RWPE1 (cell line): ENCODE results near the gene MTHFR.
A peak's percentile ranks its signal among the peaks of the same experiment; 100 is the strongest.

ENCODE experiments used
- CTCF ChIA-PET: fragments of 350-600 bp; sonication (Branson Sonifier 250); formaldehyde crosslinking; extraction: SDS; loops from one replicate; lab custom pipeline; 2021; lab: Yijun Ruan, JAX
- POLR2A ChIA-PET: fragments of 400-600 bp; formaldehyde crosslinking; extraction: SDS; loops from one replicate; lab custom pipeline; 2020; ENCODE audit warnings: antibody characterized with exemption; ENCODE audit not compliant: low non-redundant PET; lab: Yijun Ruan, JAX
- DNase-seq: peaks from one replicate; pipeline ENCODE4 v3.0.0; 2012; ENCODE audit warnings: low spot score
- H3K27ac ChIP-seq: fragments of 450-650 bp; 2 replicates; pipeline ENCODE4 v1.5.1; 2017
- TF ChIP-seq, protein P1 (sequence below): fragments of 450-650 bp; conservative IDR thresholded peaks from 2 replicates; pipeline ENCODE4 v1.5.1; 2017; ENCODE audit warnings: low read depth, mild to moderate bottlenecking

Gene MTHFR

DNA sequence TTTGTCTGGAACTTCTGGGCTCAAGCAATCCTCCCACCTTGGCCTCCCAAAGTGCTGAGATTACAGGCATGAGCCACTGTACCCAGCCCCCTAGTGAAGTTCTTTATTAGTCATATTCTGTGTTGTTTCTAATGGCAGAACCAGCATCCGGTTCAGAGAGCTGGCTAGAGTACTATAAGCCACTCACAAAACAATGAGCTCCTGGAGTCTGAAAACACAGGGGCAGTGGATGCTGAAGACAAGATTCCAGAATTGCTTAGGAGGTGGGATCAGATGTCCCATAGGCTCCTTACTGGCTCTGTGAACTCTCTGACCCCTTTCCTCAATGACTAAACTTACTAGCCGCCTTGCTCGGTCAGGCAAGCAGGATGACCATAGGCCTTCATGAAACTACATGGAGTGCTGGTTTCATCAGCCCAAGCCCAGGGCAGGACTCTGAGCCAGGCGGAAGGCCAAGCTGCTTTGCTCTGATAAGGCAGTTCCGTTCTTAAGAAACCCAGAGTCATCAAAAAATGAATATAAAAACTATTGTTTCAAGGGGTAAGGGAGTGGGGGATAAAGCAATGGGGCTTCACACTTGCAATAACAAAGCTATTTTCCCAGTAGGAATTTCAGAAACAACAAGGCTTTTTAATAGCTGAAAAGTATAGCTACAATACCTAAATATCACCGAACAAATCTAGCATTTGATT is 8.1 kb downstream of the MTHFR start:
- TF ChIP-seq, protein P1, sequence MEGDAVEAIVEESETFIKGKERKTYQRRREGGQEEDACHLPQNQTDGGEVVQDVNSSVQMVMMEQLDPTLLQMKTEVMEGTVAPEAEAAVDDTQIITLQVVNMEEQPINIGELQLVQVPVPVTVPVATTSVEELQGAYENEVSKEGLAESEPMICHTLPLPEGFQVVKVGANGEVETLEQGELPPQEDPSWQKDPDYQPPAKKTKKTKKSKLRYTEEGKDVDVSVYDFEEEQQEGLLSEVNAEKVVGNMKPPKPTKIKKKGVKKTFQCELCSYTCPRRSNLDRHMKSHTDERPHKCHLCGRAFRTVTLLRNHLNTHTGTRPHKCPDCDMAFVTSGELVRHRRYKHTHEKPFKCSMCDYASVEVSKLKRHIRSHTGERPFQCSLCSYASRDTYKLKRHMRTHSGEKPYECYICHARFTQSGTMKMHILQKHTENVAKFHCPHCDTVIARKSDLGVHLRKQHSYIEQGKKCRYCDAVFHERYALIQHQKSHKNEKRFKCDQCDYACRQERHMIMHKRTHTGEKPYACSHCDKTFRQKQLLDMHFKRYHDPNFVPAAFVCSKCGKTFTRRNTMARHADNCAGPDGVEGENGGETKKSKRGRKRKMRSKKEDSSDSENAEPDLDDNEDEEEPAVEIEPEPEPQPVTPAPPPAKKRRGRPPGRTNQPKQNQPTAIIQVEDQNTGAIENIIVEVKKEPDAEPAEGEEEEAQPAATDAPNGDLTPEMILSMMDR, result no peak
- CTCF ChIA-PET, result no interaction called here
- POLR2A ChIA-PET, result no interaction called here
- H3K27ac ChIP-seq, result no peak overlapping the region
- DNase-seq, result no peak

DNA sequence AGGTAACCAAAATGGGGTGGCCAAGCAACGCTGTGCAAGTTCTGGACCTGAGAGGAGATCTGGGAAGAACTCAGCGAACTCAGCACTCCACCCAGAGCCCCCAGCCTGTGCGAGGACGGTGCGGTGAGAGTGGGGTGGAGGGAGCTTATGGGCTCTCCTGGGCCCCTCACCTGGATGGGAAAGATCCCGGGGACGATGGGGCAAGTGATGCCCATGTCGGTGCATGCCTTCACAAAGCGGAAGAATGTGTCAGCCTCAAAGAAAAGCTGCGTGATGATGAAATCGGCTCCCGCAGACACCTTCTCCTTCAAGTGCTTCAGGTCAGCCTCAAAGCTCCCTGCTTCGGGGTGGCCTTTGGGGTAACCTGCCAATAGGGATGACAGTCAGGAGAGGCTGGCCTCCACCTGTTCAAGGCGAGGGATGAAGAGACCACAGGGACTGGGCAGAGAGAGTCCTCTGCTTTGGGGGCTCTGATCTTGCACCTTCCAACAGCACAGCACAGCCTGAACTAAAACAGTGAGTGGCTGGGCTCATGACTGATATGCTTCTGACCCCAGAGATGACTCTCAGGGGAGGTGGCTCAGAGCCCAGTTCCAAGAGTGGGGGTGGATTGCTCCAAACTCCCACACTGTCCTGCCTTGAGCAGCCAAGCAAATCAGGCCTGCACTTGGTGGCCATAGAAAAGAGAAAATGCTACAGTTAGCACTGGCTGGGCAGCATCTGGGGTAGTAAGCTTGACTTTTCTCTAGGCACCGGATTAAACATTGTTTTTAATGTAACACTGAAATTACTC is 9.5 kb downstream of the MTHFR start:
- TF ChIP-seq, protein P1, result no peak
- CTCF ChIA-PET, result no interaction called here
- peak overlapping the region; percentile 42 for H3K27ac ChIP-seq
- no peak for DNase-seq
- POLR2A ChIA-PET, result no interaction called here

DNA sequence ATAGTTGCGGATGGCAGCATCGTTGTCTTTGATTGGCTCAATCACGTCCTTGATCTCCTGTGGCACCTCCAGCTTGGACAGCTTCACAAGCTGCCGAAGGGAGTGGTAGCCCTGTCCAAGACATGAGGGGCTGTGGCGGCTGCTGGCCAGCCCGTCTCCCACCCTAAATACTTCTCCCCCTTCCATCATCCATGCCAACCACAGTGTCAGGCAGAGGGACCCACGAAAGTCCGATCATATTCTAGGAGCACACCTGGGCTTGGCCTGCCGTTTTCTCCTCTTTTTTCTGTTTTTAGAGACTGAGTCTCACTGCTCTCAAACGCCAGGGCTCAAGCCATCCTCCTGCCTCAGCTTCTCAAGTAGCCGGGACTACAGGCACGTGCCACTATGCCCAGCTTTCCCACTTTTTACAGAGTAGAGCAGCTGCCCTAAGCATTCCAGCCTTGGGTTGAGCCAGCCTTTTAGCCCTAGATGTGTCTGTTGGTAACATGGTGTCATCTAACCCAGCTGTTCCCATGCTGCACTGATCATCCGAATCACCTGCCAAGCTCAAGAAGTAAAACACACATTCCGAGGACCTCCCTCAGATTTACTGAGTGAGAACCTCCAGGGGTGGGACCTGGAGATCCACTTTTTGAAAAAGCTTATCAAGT is 10.4 kb downstream of the MTHFR start:
- TF ChIP-seq, protein P1, result no peak
- DNase-seq, result no peak
- POLR2A ChIA-PET, result no interaction called here
- H3K27ac ChIP-seq, result peak overlapping the region; percentile 13; the same call in 1 of the 2 replicates
- CTCF ChIA-PET, result no interaction called here

DNA sequence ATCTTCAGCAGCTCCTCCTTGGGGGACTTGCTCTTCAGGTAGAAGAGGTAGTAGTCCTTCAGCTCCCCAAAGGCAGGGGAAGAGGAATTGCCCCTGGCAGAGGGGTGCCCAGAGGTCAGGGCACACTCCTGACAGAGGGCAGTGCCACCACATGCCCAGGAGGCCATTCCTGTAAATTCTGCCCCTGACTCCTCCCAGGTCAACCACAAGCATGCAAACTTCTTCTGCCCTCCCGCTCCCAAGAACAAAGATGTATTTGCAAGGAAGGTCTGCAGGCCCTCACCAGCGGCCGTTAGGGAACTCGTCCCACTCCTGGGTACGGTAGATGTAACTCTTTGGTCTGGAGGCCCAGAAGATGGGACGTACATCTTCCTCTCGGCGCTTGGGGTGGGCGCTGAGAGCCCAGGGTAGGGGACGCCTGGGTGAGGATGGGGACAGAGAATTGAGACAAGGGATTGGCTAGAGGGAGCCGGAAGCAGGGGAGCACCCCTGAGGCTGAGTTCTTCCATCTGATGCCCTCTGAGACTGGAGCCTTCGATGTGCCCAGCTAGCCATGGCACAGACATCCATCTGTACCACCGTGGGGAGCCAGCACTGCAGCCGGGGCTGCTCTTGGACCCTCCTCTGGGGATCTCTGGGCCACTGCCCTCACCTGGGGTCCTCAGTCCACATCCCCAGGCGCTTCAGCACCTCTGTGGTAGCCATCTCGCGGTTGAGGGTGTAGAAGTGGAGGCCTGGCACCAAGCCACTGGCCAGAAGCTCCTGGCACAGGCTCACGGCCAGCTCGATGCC is 11.1 kb downstream of the MTHFR start:
- TF ChIP-seq, protein P1, result no peak
- ChIA-PET POLR2A (no interaction called here), CTCF (no interaction called here)
- DNase-seq, result no peak
- peak overlapping the region; percentile 13; the same call in 1 of the 2 replicates for H3K27ac ChIP-seq

DNA sequence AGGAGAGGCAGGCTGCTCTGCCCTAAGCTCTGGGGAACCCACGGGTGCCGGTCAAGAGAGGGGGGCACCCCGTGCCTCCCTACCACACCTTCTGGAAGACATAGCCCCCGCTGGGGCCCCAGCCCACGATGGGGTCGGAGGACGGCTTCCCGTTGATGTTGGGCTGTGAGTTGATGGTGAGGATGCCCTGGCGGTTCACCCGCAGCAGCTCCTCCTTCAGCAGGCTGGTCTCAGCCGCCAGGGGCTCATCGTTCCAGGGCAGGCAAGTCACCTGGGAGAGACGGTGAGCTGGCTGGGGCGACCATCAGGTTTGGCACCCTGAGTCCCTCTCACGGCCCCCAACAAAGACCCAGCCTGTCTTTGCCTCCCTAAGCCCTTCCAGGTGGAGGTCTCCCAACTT is 11.9 kb downstream of the MTHFR start:
- 0 out of 2 replicates have a peak overlapping the region, but pooled peaks have one; percentile 2 for H3K27ac ChIP-seq
- TF ChIP-seq, protein P1, result no peak
- ChIA-PET CTCF (no interaction called here), POLR2A (no interaction called here)
- DNase-seq, result no peak

DNA sequence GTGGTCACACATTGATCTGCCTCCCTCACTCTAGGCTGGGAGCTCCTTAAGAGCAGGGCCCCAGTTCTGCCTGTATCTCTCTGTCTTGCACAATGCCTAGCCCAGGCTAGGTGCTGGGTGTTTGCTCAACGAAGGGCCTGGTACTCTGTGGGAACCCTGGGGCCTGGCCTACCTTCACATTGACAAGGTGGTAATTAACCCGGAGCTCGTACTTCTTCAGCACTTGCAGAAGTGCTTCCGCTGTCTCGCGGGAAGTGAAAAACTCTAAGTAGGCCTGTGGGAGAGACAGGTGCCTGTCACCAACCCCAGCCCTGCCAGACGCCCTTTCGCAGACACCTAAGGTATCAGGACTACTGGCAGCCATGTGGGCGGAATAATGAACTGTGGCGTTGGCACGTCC is 13.7 kb downstream of the MTHFR start:
- TF ChIP-seq, protein P1, result no peak
- DNase-seq, result no peak
- CTCF ChIA-PET, result no interaction called here
- POLR2A ChIA-PET, result no interaction called here
- peak overlapping the region; percentile 78 for H3K27ac ChIP-seq
